ENCODE data around the gene RAB40C. TPM values are rescaled to one million over a fixed set of nuclear protein-coding genes. Genes with fewer than 3 reads are reported as not detected.

The RAB40C gene
- total and polyA plus RNA-seq, 2 donors (not counting 1 experiment from before 2014, with no cell fraction given), result 12.7 to 26.9 TPM

GRCh38 chr16:554640-555365 lies 35.1 kb upstream of the RAB40C start:
- peaks cover 4% of the 10 kb centered on the region for H3K27me3 Mint-ChIP-seq
- Histone ChIP-seq H3K27ac (ENCODE audit: low read length in 2 of 2) (no peak overlapping the region), H3K4me1 (ENCODE audit: control insufficient read depth in 2 of 2, insufficient read depth in 2 of 2, low read length in 2 of 2) (peaks cover 3 to 6% of the 10 kb centered on the region in 2 donors), H3K9me3 (ENCODE audit: control extremely low read depth in 1 of 3, control insufficient read depth in 2 of 3, insufficient read depth in 1 of 3, low read length in 2 of 3) (peaks cover 0 to 7% (median 0%) of the 10 kb centered on the region in 3 donors), H2AFZ (ENCODE audit: insufficient read depth, low read depth, low read length, poor library complexity, severe bottlenecking) (no peak overlapping the region), H4K20me1 (ENCODE audit: control insufficient read depth, insufficient read depth, low read length, poor library complexity, severe bottlenecking) (no peaks in the 10 kb centered on the region), H3K9ac (ENCODE audit: low read length) (no peak overlapping the region), H3K36me3 (replicated peaks in 1 of 2; ENCODE audit: control extremely low read depth in 1 of 2, control insufficient read depth in 1 of 2, extremely low read depth in 1 of 2, insufficient read depth in 2 of 2, low read length in 1 of 2) (peaks cover 0 to 5% of the 10 kb centered on the region in 2 experiments), H3K27me3 (replicated peaks in 1 of 4; ENCODE audit: control extremely low read depth in 1 of 4, control insufficient read depth in 3 of 4, insufficient read depth in 4 of 4, low read length in 3 of 4) (peaks cover 0 to 21% (median 6%) of the 10 kb centered on the region in 4 experiments), H3K79me2 (ENCODE audit: control insufficient read depth, insufficient read depth, low read length) (no peaks in the 10 kb centered on the region), H3K4me2 (replicated peaks; ENCODE audit: low read depth, low read length, poor library complexity, severe bottlenecking) (no peak overlapping the region), H3K4me3 (ENCODE audit: control extremely low read depth in 1 of 5, extremely low read depth in 1 of 5, insufficient read depth in 1 of 5, low read depth in 2 of 5, low read length in 4 of 5) (no peak overlapping the region)
- intact Hi-C loops (cut with micrococcal nuclease), result no loop called here
- WGBS (ENCODE audit: insufficient coverage), result 92% methylated on average over 54 of the region's 54 CpGs
- CTCF ChIA-PET, result no interaction called here
- TF ChIP-seq CTCF (IDR thresholded peaks at IDR 0.05), result no peak
- TF ChIP-seq EZH2 (IDR thresholded peaks at IDR 0.05; ENCODE audit: borderline replicate concordance, insufficient read depth, low read depth, low read length, poor library complexity, severe bottlenecking), result no peak
- no peak for DNase-seq
- no peak for ATAC-seq (ENCODE audit: low read depth)
- POLR2A ChIA-PET, result no interaction called here
- H3K9me3 Mint-ChIP-seq (ENCODE audit: insufficient read depth), result no peaks in the 10 kb centered on the region
- H3K4me1 Mint-ChIP-seq, result no peaks in the 10 kb centered on the region
- H3K27ac Mint-ChIP-seq, result no peak overlapping the region
- no peak overlapping the region for H3K4me3 Mint-ChIP-seq

Data from B cell (primary cell).